Measurements from ENCODE around the gene PSAPL1.

- TF ChIP-seq EZH2 (IDR thresholded peaks at IDR 0.05; ENCODE audit: insufficient read depth, poor library complexity, severe bottlenecking) (no peak), EZH2phosphoT487 (IDR thresholded peaks at IDR 0.05; ENCODE audit: insufficient read depth, low read depth) (no peak)
Measured at GRCh38 chr4:7390906-7391636, 43.7 kb downstream of the PSAPL1 start.
